Measurements from ENCODE around the gene FMR1. TPM values are rescaled to one million over a fixed set of nuclear protein-coding genes. Genes with fewer than 3 reads are reported as not detected.

Gene FMR1
- total RNA-seq, 3 donors from 2014 or later = 42.1 to 56.9 (median 44.7) TPM

- ATAC-seq (no peak), DNase-seq (no peak)
- intact Hi-C loops (cut with DNase I, micrococcal nuclease) = no loop called here
- Histone ChIP-seq H3K4me3 (no peak overlapping the region), H3K36me3 (ENCODE audit: low read depth) (no peaks in the 10 kb centered on the region), H3K9me3 (no peaks in the 10 kb centered on the region), H3K4me1 (ENCODE audit: low read depth) (no peaks in the 10 kb centered on the region)
- TF ChIP-seq CTCF (IDR thresholded peaks at IDR 0.05) = no peak
These were observed 23.5 kb downstream of the FMR1 start for GRCh38 chrX:147935156-147935758.

GRCh38 chrX:147945286-147945685, 33.6 kb downstream of the FMR1 start:
- H3K4me1 ChIP-seq (ENCODE audit: low read depth) = no peaks in the 10 kb centered on the region
- intact Hi-C loops (cut with DNase I, micrococcal nuclease) = no loop called here
- H3K36me3 ChIP-seq (ENCODE audit: low read depth) = no peaks in the 10 kb centered on the region
- DNase-seq (no peak), ATAC-seq (no peak)
- TF ChIP-seq CTCF (IDR thresholded peaks at IDR 0.05) = no peak
- no peak overlapping the region for H3K4me3 ChIP-seq
- no peaks in the 10 kb centered on the region for H3K9me3 ChIP-seq

GRCh38 chrX:147948531-147948930, 36.8 kb downstream of the FMR1 start:
- intact Hi-C loops (cut with DNase I, micrococcal nuclease) = no loop called here
- ATAC-seq (peak; percentile 79), DNase-seq (peak in 2 of 3 donors; percentile 28 to 35)
- no peaks in the 10 kb centered on the region for H3K36me3 ChIP-seq (ENCODE audit: low read depth)
- no peaks in the 10 kb centered on the region for H3K9me3 ChIP-seq
- H3K4me1 ChIP-seq (ENCODE audit: low read depth) = no peaks in the 10 kb centered on the region
- no peak for TF ChIP-seq CTCF (IDR thresholded peaks at IDR 0.05)
- no peak overlapping the region for H3K4me3 ChIP-seq

GRCh38 chrX:147950352-147950751, 38.6 kb downstream of the FMR1 start:
- Histone ChIP-seq H3K4me1 (ENCODE audit: low read depth) (no peaks in the 10 kb centered on the region), H3K9me3 (no peaks in the 10 kb centered on the region), H3K4me3 (no peak overlapping the region), H3K36me3 (ENCODE audit: low read depth) (no peaks in the 10 kb centered on the region)
- DNase-seq = no peak
- peak; percentile 84 for ATAC-seq
- no peak for TF ChIP-seq CTCF (IDR thresholded peaks at IDR 0.05)
- intact Hi-C loops (cut with DNase I, micrococcal nuclease) = no loop called here

GRCh38 chrX:147953976-147954375, 42.3 kb downstream of the FMR1 start:
- DNase-seq = peak in 1 of 3 donors; percentile 4
- Histone ChIP-seq H3K36me3 (ENCODE audit: low read depth) (no peaks in the 10 kb centered on the region), H3K4me3 (no peak overlapping the region), H3K4me1 (ENCODE audit: low read depth) (no peaks in the 10 kb centered on the region), H3K9me3 (no peaks in the 10 kb centered on the region)
- intact Hi-C loops (cut with DNase I, micrococcal nuclease) = no loop called here
- no peak for ATAC-seq
- no peak for TF ChIP-seq CTCF (IDR thresholded peaks at IDR 0.05)

- no peak for TF ChIP-seq CTCF (IDR thresholded peaks at IDR 0.05)
- Histone ChIP-seq H3K4me3 (no peak overlapping the region), H3K36me3 (ENCODE audit: low read depth) (no peaks in the 10 kb centered on the region), H3K4me1 (ENCODE audit: low read depth) (no peaks in the 10 kb centered on the region), H3K9me3 (no peaks in the 10 kb centered on the region)
- intact Hi-C loops (cut with DNase I, micrococcal nuclease) = no loop called here
- ATAC-seq (no peak), DNase-seq (no peak)
These were observed 45.6 kb downstream of the FMR1 start for GRCh38 chrX:147957291-147957690.
